Aorta (tissue), 4 donors: ENCODE results near the gene GINS2. TPM values are rescaled to one million over a fixed set of nuclear protein-coding genes. Genes with fewer than 3 reads are reported as not detected.

Experiments
- polyA plus RNA-seq, 2 donors: library from polyadenylated mRNA; stranded (reverse); fragments of 200-250 nt; gene quantifications; one replicate each; pipeline ENCODE4 v1.2.3, GENCODE V29; 2013
- total RNA-seq, 2 donors: library from RNA; stranded (reverse); fragmentation: NEBNext Ultra II Directional; extraction: Animal tissue kit (Norgen Biotek cat#: 25700); gene quantifications; one replicate each; pipeline ENCODE4 v1.2.1, GENCODE V29; 2021
- donor health status: healthy with polysubstance abuse.
- donor health status: Bipolar disorder and iron deficiency.
- donor health status: DM: no; HTN: no; CAD: no.
- donor health status: DM: yes; HTN: yes; CAD: no.

Gene GINS2
- total and polyA plus RNA-seq, 4 donors: 0.23 to 0.75 (median 0.66) TPM

Other genes starting within 250 kb of the GINS2 start
- 100 to 1,000 TPM in 1 of 2 donors, 10 to 100 TPM in 1; 59.7 to 111 TPM for gene GSE1, start 75.6 kb downstream of the GINS2 start, total RNA-seq
- gene GSE1, start 75.6 kb downstream of the GINS2 start, polyA plus RNA-seq: 10 to 100 TPM in 1 of 2 donors, 1 to 10 TPM in 1; 3.9 to 11.7 TPM
- gene C16orf74, start 62.1 kb upstream of the GINS2 start, total RNA-seq: under 1 TPM in 1 of 2 donors, not detected in 1; 0.87 TPM
- not detected for gene C16orf74, start 62.1 kb upstream of the GINS2 start, polyA plus RNA-seq
- gene EMC8, start 110.6 kb upstream of the GINS2 start, total RNA-seq: 10 to 100 TPM; 18.7 to 19.2 TPM
- 10 to 100 TPM; 14.5 to 23.0 TPM for gene EMC8, start 110.6 kb upstream of the GINS2 start, polyA plus RNA-seq
- 100 to 1,000 TPM; 245 to 289 TPM for gene COX4I1, start 110.7 kb upstream of the GINS2 start, total RNA-seq
- gene COX4I1, start 110.7 kb upstream of the GINS2 start, polyA plus RNA-seq: 1,000 to 10,000 TPM in 1 of 2 donors, 100 to 1,000 TPM in 1; 549 to 1,007 TPM
- 10 to 100 TPM; 12.5 to 25.2 TPM for gene IRF8, start 210.2 kb upstream of the GINS2 start, total RNA-seq
- gene IRF8, start 210.2 kb upstream of the GINS2 start, polyA plus RNA-seq: 10 to 100 TPM in 1 of 2 donors, 1 to 10 TPM in 1; 3.7 to 13.3 TPM